Measurements from ENCODE around the gene PET100. TPM values are rescaled to one million over a fixed set of nuclear protein-coding genes. Genes with fewer than 3 reads are reported as not detected.

PET100 gene
- total RNA-seq, 2 donors from 2014 or later = 149 to 182 TPM

DNA sequence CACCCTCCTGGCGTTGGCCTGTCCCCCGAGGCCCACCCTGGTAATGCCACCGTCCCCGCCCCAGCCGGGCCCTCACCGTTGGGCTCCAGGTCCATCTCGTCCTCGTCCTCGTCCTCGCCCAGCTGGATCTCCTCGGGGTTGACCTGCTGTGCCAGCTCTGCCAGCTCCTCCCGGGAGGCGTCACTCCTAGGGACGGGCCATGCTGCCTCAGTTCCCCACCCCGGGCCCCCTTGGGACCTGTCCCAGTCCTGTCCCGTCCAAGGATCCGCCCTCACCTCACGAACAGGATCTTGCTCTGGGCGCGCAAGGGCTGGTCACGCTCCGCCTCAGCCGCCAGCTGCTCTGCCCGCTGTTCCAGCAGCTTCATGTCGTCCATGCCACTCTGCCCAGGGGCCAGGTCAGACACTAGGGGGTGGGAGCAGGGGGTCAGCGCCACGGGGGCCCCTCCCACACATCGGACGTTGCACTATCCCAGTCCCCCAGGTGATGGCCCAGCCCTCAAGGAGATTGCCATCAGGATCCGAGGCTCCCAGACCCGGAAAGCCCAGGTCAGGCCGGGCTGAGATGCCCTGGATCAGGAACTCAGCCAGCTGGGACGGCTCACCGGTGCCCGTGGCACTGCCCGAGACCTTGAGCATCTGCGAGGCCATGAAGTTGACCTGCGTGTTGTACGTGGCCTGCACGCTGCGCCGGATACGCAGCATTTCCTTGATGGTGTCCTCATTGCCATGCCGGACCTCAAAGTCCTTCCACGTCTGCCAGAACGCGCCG lies 9.7 kb upstream of the PET100 start:
- Histone ChIP-seq H3K9ac (ENCODE audit: extremely low read depth, low read length, poor library complexity, severe bottlenecking) (no peak overlapping the region), H3K9me3 (ENCODE audit: control insufficient read depth, low read length) (no peaks in the 10 kb centered on the region), H3K27me3 (ENCODE audit: control insufficient read depth, insufficient read depth, low read length, poor library complexity, severe bottlenecking) (no peaks in the 10 kb centered on the region), H3K27ac (ENCODE audit: low read depth, low read length) (no peak overlapping the region), H3K4me1 (ENCODE audit: control insufficient read depth, insufficient read depth, low read length) (no peaks in the 10 kb centered on the region), H3K36me3 (ENCODE audit: control insufficient read depth, insufficient read depth, low read length) (peaks cover 17% of the 10 kb centered on the region), H3K4me3 (ENCODE audit: low read length) (no peak overlapping the region)
- H3K27me3 Mint-ChIP-seq (ENCODE audit: insufficient read depth) = no peaks in the 10 kb centered on the region
- no peak for DNase-seq
- H3K27ac Mint-ChIP-seq = no peak overlapping the region
- WGBS, 2 experiments (ENCODE audit: insufficient coverage in 1 of 2, insufficient read length in 1 of 2) = 95 to 99% methylated on average over 22 to 48 of the region's 48 CpGs
- peaks cover 52% of the 10 kb centered on the region for H3K36me3 Mint-ChIP-seq (ENCODE audit: low read depth)
- H3K4me3 Mint-ChIP-seq = no peak overlapping the region
- H3K9me3 Mint-ChIP-seq = no peaks in the 10 kb centered on the region
- no peaks in the 10 kb centered on the region for H3K4me1 Mint-ChIP-seq
- TF ChIP-seq, protein P1, sequence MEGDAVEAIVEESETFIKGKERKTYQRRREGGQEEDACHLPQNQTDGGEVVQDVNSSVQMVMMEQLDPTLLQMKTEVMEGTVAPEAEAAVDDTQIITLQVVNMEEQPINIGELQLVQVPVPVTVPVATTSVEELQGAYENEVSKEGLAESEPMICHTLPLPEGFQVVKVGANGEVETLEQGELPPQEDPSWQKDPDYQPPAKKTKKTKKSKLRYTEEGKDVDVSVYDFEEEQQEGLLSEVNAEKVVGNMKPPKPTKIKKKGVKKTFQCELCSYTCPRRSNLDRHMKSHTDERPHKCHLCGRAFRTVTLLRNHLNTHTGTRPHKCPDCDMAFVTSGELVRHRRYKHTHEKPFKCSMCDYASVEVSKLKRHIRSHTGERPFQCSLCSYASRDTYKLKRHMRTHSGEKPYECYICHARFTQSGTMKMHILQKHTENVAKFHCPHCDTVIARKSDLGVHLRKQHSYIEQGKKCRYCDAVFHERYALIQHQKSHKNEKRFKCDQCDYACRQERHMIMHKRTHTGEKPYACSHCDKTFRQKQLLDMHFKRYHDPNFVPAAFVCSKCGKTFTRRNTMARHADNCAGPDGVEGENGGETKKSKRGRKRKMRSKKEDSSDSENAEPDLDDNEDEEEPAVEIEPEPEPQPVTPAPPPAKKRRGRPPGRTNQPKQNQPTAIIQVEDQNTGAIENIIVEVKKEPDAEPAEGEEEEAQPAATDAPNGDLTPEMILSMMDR (conservative IDR thresholded peaks at IDR 0.05) = no peak

DNA sequence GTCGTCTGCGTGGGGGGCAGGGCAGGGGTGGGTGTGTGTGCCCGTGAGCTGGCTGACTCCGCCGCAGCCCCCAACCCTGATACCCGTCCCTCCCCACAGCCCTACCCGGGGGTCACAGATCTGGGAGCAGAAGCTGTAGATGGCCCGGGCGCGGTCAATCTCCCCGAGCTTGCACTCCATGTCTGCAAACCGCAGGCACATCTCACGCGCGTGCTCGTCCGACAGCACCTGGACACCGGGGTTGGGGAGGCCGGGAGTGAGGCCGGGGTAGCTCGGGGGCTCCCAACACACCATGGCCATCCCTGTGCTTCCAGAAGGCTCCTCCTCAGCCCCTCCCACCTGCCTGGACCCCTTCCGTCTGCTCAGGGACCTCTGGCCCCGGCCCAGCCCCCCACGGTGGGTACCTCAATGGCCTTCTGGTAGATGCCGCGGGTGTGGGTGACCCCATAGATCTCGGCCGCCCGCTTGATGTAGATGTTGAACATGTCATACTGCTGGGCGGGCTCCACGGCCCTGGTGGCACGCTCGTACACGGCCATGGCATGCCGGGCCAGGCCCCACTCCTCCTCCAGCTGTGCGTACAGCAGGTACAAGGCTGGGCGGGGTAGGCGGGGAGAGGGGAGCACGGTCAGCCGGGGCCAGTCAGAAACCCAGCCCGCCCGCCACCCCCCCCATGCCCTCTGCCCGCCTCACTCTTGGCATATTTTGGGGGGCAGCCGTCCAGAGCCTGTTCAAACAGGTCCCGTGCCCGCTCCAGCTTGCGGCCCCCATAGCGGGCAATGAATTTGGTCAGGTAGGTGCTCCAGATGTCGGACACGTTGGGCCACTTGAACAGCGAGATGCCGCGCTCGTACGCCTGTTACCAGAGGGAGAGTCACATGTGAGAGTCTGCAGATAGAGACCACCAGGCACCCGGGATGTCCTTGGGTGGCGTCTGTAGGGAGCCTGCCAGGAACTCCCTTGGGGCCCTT lies 8.9 kb upstream of the PET100 start:
- DNase-seq = no peak
- Histone ChIP-seq H3K27me3 (ENCODE audit: control insufficient read depth, insufficient read depth, low read length, poor library complexity, severe bottlenecking) (no peaks in the 10 kb centered on the region), H3K4me1 (ENCODE audit: control insufficient read depth, insufficient read depth, low read length) (no peaks in the 10 kb centered on the region), H3K9me3 (ENCODE audit: control insufficient read depth, low read length) (no peaks in the 10 kb centered on the region), H3K4me3 (ENCODE audit: low read length) (no peak overlapping the region), H3K36me3 (ENCODE audit: control insufficient read depth, insufficient read depth, low read length) (peaks cover 23% of the 10 kb centered on the region), H3K27ac (ENCODE audit: low read depth, low read length) (no peak overlapping the region), H3K9ac (ENCODE audit: extremely low read depth, low read length, poor library complexity, severe bottlenecking) (no peak overlapping the region)
- no peak overlapping the region for H3K27ac Mint-ChIP-seq
- H3K9me3 Mint-ChIP-seq = no peaks in the 10 kb centered on the region
- peaks cover 53% of the 10 kb centered on the region for H3K36me3 Mint-ChIP-seq (ENCODE audit: low read depth)
- H3K4me3 Mint-ChIP-seq = no peak overlapping the region
- WGBS, 2 experiments (ENCODE audit: insufficient coverage in 1 of 2, insufficient read length in 1 of 2) = 95% methylated on average over 38 to 57 of the region's 57 CpGs
- H3K4me1 Mint-ChIP-seq = no peaks in the 10 kb centered on the region
- TF ChIP-seq, protein P1 (conservative IDR thresholded peaks at IDR 0.05) = no peak
- no peaks in the 10 kb centered on the region for H3K27me3 Mint-ChIP-seq (ENCODE audit: insufficient read depth)

GRCh38 chr19:7622933-7623685 lies 6.5 kb upstream of the PET100 start:
- WGBS, 2 experiments (ENCODE audit: insufficient coverage in 1 of 2, insufficient read length in 1 of 2) = 91 to 95% methylated on average over 8 to 16 of the region's 16 CpGs

More at GRCh38 chr19:7622933-7623685, 6.5 kb upstream of the PET100 start:
- peak; percentile 77 for DNase-seq
- Mint-ChIP-seq H3K36me3 (ENCODE audit: low read depth) (peaks cover 44% of the 10 kb centered on the region), H3K27me3 (ENCODE audit: insufficient read depth) (no peaks in the 10 kb centered on the region), H3K4me1 (no peaks in the 10 kb centered on the region), H3K27ac (no peak overlapping the region), H3K9me3 (no peaks in the 10 kb centered on the region), H3K4me3 (no peak overlapping the region)
- Histone ChIP-seq H3K36me3 (ENCODE audit: control insufficient read depth, insufficient read depth, low read length) (peaks cover 36% of the 10 kb centered on the region), H3K9ac (ENCODE audit: extremely low read depth, low read length, poor library complexity, severe bottlenecking) (no peak overlapping the region), H3K27me3 (ENCODE audit: control insufficient read depth, insufficient read depth, low read length, poor library complexity, severe bottlenecking) (no peaks in the 10 kb centered on the region), H3K4me3 (ENCODE audit: low read length) (no peak overlapping the region), H3K4me1 (ENCODE audit: control insufficient read depth, insufficient read depth, low read length) (no peaks in the 10 kb centered on the region), H3K9me3 (ENCODE audit: control insufficient read depth, low read length) (no peaks in the 10 kb centered on the region), H3K27ac (ENCODE audit: low read depth, low read length) (no peak overlapping the region)
- TF ChIP-seq, protein P1 (conservative IDR thresholded peaks at IDR 0.05) = no peak

All from endodermal cell (in vitro differentiated cells).